H9 (cell line): ENCODE results near the gene CNTD1. TPM values are rescaled to one million over a fixed set of nuclear protein-coding genes. Genes with fewer than 3 reads are reported as not detected.

Source experiments
- DNase-seq: peaks from one replicate; pipeline ENCODE4 v3.0.0-alpha.2; 2017
- H2AFZ ChIP-seq: one replicate; pipeline ENCODE4 v1.6.1; 2013; ENCODE audit warnings: mild to moderate bottlenecking, low read length, control low read depth, moderate library complexity
- H2AK5ac ChIP-seq: 2 replicates; pipeline ENCODE4 v1.6.1; 2013; ENCODE audit warnings: low read length, control low read depth, mixed read lengths; ENCODE audit not compliant: insufficient read length
- H2BK120ac ChIP-seq: one replicate; pipeline ENCODE4 v1.6.1; 2013; ENCODE audit warnings: low read depth, mild to moderate bottlenecking, low read length, control low read depth, inconsistent platforms; ENCODE audit not compliant: poor library complexity, severe bottlenecking
- H2BK12ac ChIP-seq: 2 replicates; pipeline ENCODE4 v1.6.1; 2013; ENCODE audit warnings: low read length, control low read depth, mixed read lengths, low read depth; ENCODE audit not compliant: insufficient read length
- H2BK15ac ChIP-seq: 2 replicates; pipeline ENCODE4 v1.6.1; 2013; ENCODE audit warnings: low read depth, low read length, control low read depth
- H2BK20ac ChIP-seq: one replicate; pipeline ENCODE4 v1.6.1; 2013; ENCODE audit warnings: low read depth, mild to moderate bottlenecking, low read length, control low read depth, inconsistent platforms; ENCODE audit not compliant: poor library complexity, severe bottlenecking
- H2BK5ac ChIP-seq: 2 replicates; pipeline ENCODE4 v1.6.1; 2013; ENCODE audit warnings: low read length, control low read depth, mixed read lengths; ENCODE audit not compliant: insufficient read length
- H3K14ac ChIP-seq: 2 replicates; pipeline ENCODE4 v1.6.1; 2013; ENCODE audit warnings: low read length, control low read depth; ENCODE audit not compliant: insufficient read depth
- H3K18ac ChIP-seq: 2 replicates; pipeline ENCODE4 v1.6.1; 2013; ENCODE audit warnings: low read depth, mild to moderate bottlenecking, mixed read lengths, low read length, control low read depth; ENCODE audit not compliant: insufficient read length
- H3K23ac ChIP-seq: 2 replicates; pipeline ENCODE4 v1.6.1; 2013; ENCODE audit warnings: low read length, control low read depth, mixed read lengths, low read depth; ENCODE audit not compliant: insufficient read length
- H3K23me2 ChIP-seq: 2 replicates; pipeline ENCODE4 v1.6.1; 2013; ENCODE audit warnings: low read depth, mild to moderate bottlenecking, mixed read lengths, low read length, control low read depth; ENCODE audit not compliant: insufficient read length, poor library complexity, severe bottlenecking
- H3K27ac ChIP-seq: 2 replicates; pipeline ENCODE4 v1.5.1; 2013; ENCODE audit warnings: low read length, control low read depth, mixed read lengths, low read depth; ENCODE audit not compliant: insufficient read length
- H3K27me3 ChIP-seq: 2 replicates; pipeline ENCODE4 v1.6.1; 2013; ENCODE audit warnings: low read length, control low read depth, inconsistent platforms; ENCODE audit not compliant: insufficient read depth
- H3K4ac ChIP-seq: 2 replicates; pipeline ENCODE4 v1.6.1; 2013; ENCODE audit warnings: low read depth, mild to moderate bottlenecking, control low read depth, inconsistent platforms, low read length, moderate library complexity
- H3K4me1 ChIP-seq: 2 replicates; pipeline ENCODE4 v1.6.1; 2013; ENCODE audit warnings: low read length, control low read depth, inconsistent platforms; ENCODE audit not compliant: insufficient read depth
- H3K4me2 ChIP-seq: 2 replicates; pipeline ENCODE4 v1.6.1; 2013; ENCODE audit warnings: low read length, control low read depth, mixed read lengths; ENCODE audit not compliant: insufficient read length, insufficient read depth
- H3K56ac ChIP-seq: 2 replicates; pipeline ENCODE4 v1.6.1; 2013; ENCODE audit warnings: low read depth, mild to moderate bottlenecking, mixed read lengths, low read length, control low read depth; ENCODE audit not compliant: insufficient read length
- H3K79me1 ChIP-seq: 2 replicates; pipeline ENCODE4 v1.6.1; 2013; ENCODE audit warnings: low read depth, mild to moderate bottlenecking, moderate library complexity, low read length, control low read depth, inconsistent platforms; ENCODE audit not compliant: insufficient read depth, poor library complexity, severe bottlenecking
- H3K79me2 ChIP-seq: 2 replicates; pipeline ENCODE4 v1.6.1; 2013; ENCODE audit warnings: low read length, control low read depth, inconsistent platforms; ENCODE audit not compliant: insufficient read depth
- H3K9ac ChIP-seq: 2 replicates; pipeline ENCODE4 v1.6.1; 2013; ENCODE audit warnings: low read length, control low read depth, mixed read lengths; ENCODE audit not compliant: insufficient read length; ENCODE audit errors: extremely low read depth
- H3K9me3 ChIP-seq: one replicate; pipeline ENCODE4 v1.6.1; 2013; ENCODE audit warnings: low read depth, low read length, inconsistent platforms; ENCODE audit not compliant: control insufficient read depth
- H3T11ph ChIP-seq: one replicate; pipeline ENCODE4 v1.6.1; 2013; ENCODE audit warnings: mild to moderate bottlenecking, low read length, control low read depth, inconsistent platforms
- H4K20me1 ChIP-seq: one replicate; pipeline ENCODE4 v1.6.1; 2013; ENCODE audit not compliant: control insufficient read depth, insufficient read length, insufficient read depth
- H4K5ac ChIP-seq: 2 replicates; pipeline ENCODE4 v1.6.1; 2013; ENCODE audit warnings: low read depth, mild to moderate bottlenecking, mixed read lengths, low read length, control low read depth; ENCODE audit not compliant: insufficient read length
- H4K8ac ChIP-seq: replicated peaks from 2 replicates; pipeline ENCODE4 v1.6.1; 2013; ENCODE audit warnings: low read length, control low read depth, mixed read lengths, low read depth; ENCODE audit not compliant: insufficient read length
- H4K91ac ChIP-seq: 2 replicates; pipeline ENCODE4 v1.6.1; 2013; ENCODE audit warnings: low read depth, mild to moderate bottlenecking, moderate library complexity, mixed read lengths, low read length, control low read depth; ENCODE audit not compliant: insufficient read length
- H3K27ac Mint-ChIP-seq, 3 experiments: 2 replicates in 2 of 3; 3 replicates in 1 of 3; pipeline ENCODE4 v1.8.0; 2020 to 2021; ENCODE audit warnings: mixed read lengths in 3 of 3, mild to moderate bottlenecking in 1 of 3, moderate library complexity in 1 of 3
- H3K27me3 Mint-ChIP-seq: 2 replicates; pipeline ENCODE4 v1.8.0; 2021; ENCODE audit warnings: low read depth, mild to moderate bottlenecking, moderate library complexity, mixed read lengths
- H3K36me3 Mint-ChIP-seq, 3 experiments: 2 replicates in 2 of 3; 3 replicates in 1 of 3; pipeline ENCODE4 v1.8.0; 2020 to 2021; ENCODE audit warnings: low read depth in 3 of 3, mixed read lengths in 3 of 3; ENCODE audit not compliant: insufficient read depth in 1 of 3
- H3K4me1 Mint-ChIP-seq, 2 experiments: 2 replicates each; pipeline ENCODE4 v1.8.0; 2020; ENCODE audit warnings: mixed read lengths in 2 of 2
- H3K4me3 Mint-ChIP-seq, 2 experiments: 2 replicates in 1 of 2; 3 replicates in 1 of 2; pipeline ENCODE4 v1.8.0; 2020 to 2021; ENCODE audit warnings: mild to moderate bottlenecking in 2 of 2, mixed read lengths in 2 of 2, moderate library complexity in 1 of 2
- H3K9me3 Mint-ChIP-seq, 2 experiments: 2 replicates in 1 of 2; 3 replicates in 1 of 2; pipeline ENCODE4 v1.8.0; 2020; ENCODE audit warnings: mild to moderate bottlenecking in 2 of 2, mixed read lengths in 2 of 2, moderate library complexity in 1 of 2
- WGBS: extraction: QIAGEN DNeasy Blood & Tissue Kit; methylation state at CpG from one replicate; pipeline ENCODE4 v1.1.7; 2013; ENCODE audit warnings: missing lambda C conversion rate, low lambda C conversion rate, mixed read lengths; ENCODE audit not compliant: insufficient read length; ENCODE audit errors: extremely low coverage; 5-methylcytosine and 5-hydroxymethylcytosine counted together
- total RNA-seq: library from RNA; stranded (reverse); gene quantifications from 2 replicates; pipeline ENCODE4 v1.2.1, GENCODE V29; 2021
- TF ChIP-seq, protein P1 (sequence below): fragments of 200-600 bp; sonication (generic); conservative IDR thresholded peaks from 3 replicates; pipeline ENCODE4 v1.8.0; 2021; ENCODE audit warnings: antibody characterized with exemption, mild to moderate bottlenecking

CNTD1 gene
- total RNA-seq, 1 experiment from 2014 or later, result not detected

DNA sequence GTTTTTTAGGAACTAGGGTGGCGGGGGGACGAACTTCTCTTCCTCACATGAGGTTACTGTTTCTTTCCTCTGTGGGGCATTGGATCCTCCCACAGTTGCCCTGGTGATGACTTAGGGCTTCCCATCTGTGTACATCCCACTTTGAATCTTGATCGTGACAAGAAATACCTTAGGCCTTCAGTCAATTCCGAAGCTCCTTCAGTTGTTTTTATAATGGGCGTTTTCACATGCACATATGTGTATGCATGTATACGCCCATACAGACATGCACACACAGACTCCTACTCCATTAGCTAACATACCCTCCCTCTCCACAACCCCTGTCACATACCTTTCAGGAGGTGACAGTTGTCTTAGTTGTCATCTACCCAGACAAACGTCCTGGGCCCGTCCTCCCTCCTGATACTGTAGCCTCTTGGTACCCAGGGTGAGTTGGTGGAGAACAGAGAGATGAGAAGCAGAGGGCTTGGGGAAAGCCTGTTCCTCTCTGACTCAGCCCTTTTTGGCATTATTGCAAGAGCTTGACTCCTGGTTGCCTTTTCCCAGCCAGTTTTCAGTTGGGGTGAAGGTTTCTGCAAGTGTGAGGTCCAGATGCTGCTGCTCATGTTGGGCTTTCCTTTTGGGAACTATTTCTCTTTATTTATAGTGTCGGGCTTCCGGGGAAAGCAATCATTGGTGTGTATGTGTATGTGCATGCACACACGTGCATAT is 43.5 kb downstream of the CNTD1 start:
- no peak overlapping the region for H3K14ac ChIP-seq
- TF ChIP-seq, protein P1, sequence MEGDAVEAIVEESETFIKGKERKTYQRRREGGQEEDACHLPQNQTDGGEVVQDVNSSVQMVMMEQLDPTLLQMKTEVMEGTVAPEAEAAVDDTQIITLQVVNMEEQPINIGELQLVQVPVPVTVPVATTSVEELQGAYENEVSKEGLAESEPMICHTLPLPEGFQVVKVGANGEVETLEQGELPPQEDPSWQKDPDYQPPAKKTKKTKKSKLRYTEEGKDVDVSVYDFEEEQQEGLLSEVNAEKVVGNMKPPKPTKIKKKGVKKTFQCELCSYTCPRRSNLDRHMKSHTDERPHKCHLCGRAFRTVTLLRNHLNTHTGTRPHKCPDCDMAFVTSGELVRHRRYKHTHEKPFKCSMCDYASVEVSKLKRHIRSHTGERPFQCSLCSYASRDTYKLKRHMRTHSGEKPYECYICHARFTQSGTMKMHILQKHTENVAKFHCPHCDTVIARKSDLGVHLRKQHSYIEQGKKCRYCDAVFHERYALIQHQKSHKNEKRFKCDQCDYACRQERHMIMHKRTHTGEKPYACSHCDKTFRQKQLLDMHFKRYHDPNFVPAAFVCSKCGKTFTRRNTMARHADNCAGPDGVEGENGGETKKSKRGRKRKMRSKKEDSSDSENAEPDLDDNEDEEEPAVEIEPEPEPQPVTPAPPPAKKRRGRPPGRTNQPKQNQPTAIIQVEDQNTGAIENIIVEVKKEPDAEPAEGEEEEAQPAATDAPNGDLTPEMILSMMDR, result no peak
- H3K27me3 ChIP-seq, result no peaks in the 10 kb centered on the region
- no peaks in the 10 kb centered on the region for H3K9me3 ChIP-seq
- no peaks in the 10 kb centered on the region for H4K20me1 ChIP-seq
- no peaks in the 10 kb centered on the region for H3K23me2 ChIP-seq
- H2BK12ac ChIP-seq, result no peak overlapping the region
- H3K79me2 ChIP-seq, result no peaks in the 10 kb centered on the region
- H4K91ac ChIP-seq, result no peak overlapping the region
- Mint-ChIP-seq H3K4me1 (0 out of 4 replicates have a peak, but pooled peaks cover 0 to 2% of the 10 kb centered on the region in 2 experiments), H3K27ac (peak overlapping the region in 1 of 3 experiments; percentile 83; a peak in 2 of 7 replicates), H3K9me3 (no peaks in the 10 kb centered on the region), H3K27me3 (no peaks in the 10 kb centered on the region), H3K36me3 (peaks cover 58 to 86% (median 74%) of the 10 kb centered on the region in 3 experiments; a peak in 6 of 7 replicates), H3K4me3 (no peak overlapping the region)
- H2AK5ac ChIP-seq, result no peak overlapping the region
- H2AFZ ChIP-seq, result no peak overlapping the region
- no peak overlapping the region for H3K56ac ChIP-seq
- H3T11ph ChIP-seq, result no peak overlapping the region
- H3K18ac ChIP-seq, result no peak overlapping the region
- WGBS, result no CpG with 5 or more reads among the region's 11 CpGs
- no peak overlapping the region for H4K5ac ChIP-seq
- no peak overlapping the region for H2BK15ac ChIP-seq
- no peak overlapping the region for H2BK20ac ChIP-seq
- no peak overlapping the region for H4K8ac ChIP-seq
- no peak overlapping the region for H3K4me2 ChIP-seq
- H2BK120ac ChIP-seq, result no peak overlapping the region
- no peak overlapping the region for H3K9ac ChIP-seq
- H3K79me1 ChIP-seq, result no peaks in the 10 kb centered on the region
- H3K4ac ChIP-seq, result no peak overlapping the region
- H2BK5ac ChIP-seq, result no peak overlapping the region
- no peak overlapping the region for H3K27ac ChIP-seq
- H3K4me1 ChIP-seq, result no peaks in the 10 kb centered on the region
- no peak for DNase-seq
- H3K23ac ChIP-seq, result no peak overlapping the region
